Renal cortex interstitium (tissue), 11 donors: ENCODE results near the gene MGMT. TPM values are rescaled to one million over a fixed set of nuclear protein-coding genes. Genes with fewer than 3 reads are reported as not detected.

Source experiments
- DNase-seq, 11 donors: peaks; one replicate each; pipeline ENCODE4 v3.0.0-alpha.2; 2013; ENCODE audit warnings: low read depth in 9 of 11, low spot score in 4 of 11; ENCODE audit errors: extremely low read depth in 1 of 11
- polyA plus RNA-seq, 3 donors: library from polyadenylated mRNA; unstranded; fragments of 120-200 nt; gene quantifications; one replicate each; pipeline ENCODE4 v1.2.1, GENCODE V29; 2013; ENCODE audit not compliant: insufficient read length in 3 of 3

The MGMT gene
- polyA plus RNA-seq, 3 donors = 17.5 to 22.7 (median 20.5) TPM

DNA sequence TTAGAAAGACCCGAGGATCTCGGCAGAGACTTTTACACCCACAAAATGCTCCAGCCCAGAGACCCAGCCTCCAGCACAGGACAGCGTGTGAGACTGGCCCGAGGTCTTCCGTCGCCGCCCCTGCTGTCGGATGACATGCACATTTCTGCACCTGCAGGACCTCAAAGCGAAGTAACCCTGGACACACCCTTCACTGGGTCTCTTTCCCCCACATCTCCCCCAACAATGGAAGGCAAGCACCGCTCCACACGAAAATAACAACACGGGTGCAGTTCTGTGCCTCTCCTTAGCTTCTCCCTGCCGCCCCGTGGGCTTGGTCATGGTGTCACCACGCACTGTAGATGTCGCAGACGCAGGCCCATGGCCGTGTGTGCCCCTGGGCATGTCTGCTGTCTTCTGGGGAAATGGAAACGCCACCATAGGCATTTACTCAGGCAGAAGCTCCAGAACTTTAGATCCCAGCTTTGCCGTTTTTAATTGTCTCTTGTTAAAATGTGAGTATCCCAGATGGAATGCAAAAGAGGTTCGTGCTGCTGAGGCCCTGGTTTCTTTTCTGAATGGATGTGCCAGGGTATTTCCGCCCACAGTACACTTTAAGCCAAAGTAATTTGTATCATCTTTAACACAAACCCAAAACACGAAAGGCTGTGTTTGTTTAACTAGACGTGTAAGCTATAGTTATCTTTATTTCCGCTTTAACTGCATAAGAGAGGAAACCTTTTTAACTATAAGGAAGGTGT is 237.9 kb downstream of the MGMT start:
- no peak for DNase-seq

- DNase-seq = no peak
These were observed 238.6 kb downstream of the MGMT start for GRCh38 chr10:129705676-129706075.

DNA sequence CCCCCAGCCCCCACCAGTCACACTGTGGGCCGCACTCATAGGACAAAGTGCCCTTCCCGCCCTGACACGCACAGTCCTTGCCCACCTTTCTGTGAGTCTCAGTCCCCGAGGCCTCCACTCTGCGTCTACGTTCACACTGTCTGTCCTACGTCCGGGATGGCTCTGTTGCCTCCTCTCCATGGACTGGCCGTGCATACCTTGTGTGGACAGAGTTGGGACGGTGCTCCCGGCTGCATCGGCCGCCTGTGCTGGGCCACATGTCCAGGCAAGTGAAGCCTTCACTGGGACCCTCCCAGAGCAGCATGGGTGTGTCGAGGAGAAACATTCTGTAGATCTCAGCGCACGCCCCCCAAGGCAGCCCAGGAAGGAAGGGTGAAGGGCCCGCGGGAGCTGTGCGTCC is 239.0 kb downstream of the MGMT start:
- no peak for DNase-seq

GRCh38 chr10:129706523-129706922 is 239.5 kb downstream of the MGMT start:
- DNase-seq = no peak

- DNase-seq = peak in 1 of 11 donors; percentile 12
These were observed 240.7 kb downstream of the MGMT start for GRCh38 chr10:129707406-129708388.

DNA sequence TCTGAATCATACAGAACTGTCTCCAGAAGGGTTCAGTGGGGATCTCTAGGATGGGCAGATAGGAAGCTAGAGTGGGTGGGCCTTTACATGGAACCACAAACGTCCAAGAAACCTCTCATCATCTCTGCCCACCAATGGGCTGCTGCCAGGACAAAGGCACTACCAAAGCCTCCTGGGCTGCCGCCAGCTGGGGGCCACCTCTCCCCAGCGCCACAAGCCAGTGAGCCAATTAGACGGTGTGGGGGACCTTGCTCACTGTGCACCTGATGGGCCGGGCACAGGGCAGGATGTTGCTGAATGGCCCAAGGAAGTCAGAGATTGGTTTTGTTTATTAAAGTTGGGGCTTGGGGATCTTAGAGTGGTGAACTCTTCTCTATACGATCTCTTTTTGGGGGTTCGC is 242.1 kb downstream of the MGMT start:
- DNase-seq = no peak

DNA sequence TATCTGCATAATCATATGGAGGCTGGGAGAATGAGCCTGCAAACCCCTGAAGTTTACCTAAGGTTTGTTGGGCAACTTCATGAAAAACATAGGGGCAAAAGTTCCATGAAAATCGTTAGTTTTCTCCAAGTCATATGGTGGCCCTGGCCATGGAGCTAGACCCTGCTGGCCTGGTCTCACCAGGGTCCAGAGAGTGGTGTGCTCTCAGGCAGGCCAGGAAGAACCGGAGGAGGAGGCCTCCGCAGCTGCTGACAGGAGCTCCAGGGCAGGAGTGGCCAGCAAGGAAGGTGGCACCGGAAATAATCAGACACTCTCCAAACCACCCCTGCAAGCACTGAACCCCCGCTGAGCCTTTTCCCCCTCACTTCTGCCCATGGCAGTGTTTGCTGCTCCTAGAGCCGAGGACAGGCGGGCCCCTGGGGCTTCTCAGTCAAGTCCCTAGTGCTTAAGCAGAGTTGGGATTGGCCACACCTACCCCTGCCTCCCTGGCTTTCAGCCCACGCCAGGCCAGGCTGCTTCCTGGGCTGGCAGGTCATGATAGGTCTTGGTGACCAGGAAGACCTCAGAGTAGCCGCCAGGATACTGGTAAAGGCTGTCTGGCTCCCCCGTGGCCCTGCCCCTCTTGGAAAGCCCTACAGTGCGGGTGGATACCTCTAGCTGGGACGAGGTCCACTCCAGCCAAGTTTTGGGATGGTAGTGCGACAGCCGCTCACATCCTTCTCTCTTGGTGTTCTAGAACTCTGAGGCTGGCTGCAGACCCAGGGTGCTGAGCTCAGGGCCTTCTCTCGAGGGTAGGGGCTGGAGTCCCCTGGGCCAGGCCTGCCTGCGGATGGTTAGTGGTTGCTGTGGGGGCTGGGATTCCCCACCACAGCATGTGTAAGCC is 242.8 kb downstream of the MGMT start:
- no peak for DNase-seq

- DNase-seq = no peak
These were observed 243.4 kb downstream of the MGMT start for GRCh38 chr10:129710510-129710847.

DNA sequence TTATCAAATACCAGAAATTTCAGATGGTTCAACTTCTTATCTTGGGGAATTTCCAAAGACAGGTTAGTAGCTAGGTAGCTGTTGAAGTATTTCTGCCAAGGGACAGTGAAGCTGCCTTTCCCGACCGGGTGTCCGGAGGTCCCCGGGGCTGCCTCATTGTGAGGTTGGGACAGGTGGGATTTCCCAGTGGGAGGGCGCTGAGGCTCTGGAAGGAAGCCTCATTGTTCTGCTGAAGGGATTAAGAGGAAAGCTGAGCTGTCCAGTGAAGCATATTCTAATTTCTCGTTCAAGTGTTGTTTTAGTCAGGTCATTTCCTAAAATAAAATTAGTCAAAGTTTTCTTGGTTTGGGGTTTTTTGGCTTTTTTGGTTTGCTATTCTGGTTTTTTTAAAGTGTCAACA is 244.2 kb downstream of the MGMT start:
- no peak for DNase-seq

- DNase-seq = no peak
These were observed 245.0 kb downstream of the MGMT start for GRCh38 chr10:129712000-129712399.

DNA sequence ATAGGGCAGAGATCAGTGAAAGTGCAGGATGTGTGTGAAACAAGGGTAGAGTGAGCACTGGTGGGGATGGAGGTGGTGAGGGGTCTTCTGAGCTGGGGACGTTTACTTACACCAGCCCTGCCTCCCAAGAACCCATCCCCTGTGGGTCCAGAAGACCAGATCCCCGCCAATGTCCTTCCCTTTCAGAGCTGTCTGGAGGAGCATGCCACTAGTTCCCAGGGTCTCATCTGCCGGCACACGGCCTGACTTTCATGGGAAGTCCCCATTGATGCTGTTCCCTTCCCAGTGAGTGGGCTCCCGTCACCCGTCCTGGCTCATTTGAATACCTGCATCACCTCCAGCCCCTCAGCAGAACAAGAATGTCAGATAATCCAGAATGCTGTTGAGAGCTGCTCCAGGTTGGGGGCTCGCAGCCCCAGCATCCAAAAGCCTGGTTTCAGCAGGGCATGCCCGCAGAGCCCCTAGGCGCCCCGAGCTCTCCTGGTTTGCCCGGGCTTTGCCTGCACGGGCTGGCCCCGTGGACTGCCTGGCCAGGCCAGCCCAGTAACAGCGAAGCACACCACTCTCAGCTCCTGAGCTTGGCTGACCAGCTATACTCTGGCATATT is 246.7 kb downstream of the MGMT start:
- no peak for DNase-seq

- no peak for DNase-seq
These were observed 248.8 kb downstream of the MGMT start for GRCh38 chr10:129715805-129716204.

DNA sequence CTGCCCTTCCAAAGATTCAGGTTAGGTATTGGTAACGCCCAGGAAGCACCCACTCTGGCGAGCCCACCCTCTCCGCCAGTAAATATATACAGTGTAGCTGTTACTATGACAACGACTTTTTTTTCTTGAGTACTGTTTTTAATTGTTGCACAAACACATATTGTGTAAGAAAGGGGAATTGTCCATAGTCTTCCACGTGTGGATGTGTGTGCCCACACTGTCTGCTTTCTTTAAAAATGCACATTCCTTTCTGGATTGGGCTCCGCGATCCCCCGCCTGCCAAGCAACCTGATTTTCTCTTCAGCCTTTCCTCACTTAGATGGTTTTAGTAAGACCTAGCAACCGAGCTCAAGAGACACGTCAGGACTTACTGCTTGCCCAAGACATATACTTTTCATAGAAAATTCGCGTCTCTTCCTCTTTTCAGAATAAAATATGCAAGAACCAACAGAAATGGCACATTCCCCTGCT is 249.2 kb downstream of the MGMT start:
- DNase-seq = no peak

DNA sequence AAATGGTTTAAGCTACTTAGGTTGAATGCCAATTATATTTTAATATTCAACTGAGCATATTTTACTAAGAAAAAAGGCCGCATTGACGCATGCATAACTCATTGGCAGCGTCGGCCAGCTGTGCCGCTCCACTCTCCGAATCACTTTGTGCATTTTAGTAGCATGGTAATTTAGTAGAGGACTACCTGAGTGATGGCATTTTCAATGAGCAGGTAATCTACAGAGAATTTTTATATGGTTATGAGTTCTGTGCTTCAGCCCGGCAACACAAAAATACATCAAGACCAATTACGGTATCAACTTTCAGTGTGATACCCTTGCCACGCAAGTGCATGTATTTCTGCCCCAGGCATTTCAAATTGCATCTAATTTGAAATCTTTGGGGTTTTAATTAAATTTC is 249.8 kb downstream of the MGMT start:
- DNase-seq = no peak

GRCh38 chr10:129717816-129718547 is 250.9 kb downstream of the MGMT start:
- DNase-seq = no peak

DNA sequence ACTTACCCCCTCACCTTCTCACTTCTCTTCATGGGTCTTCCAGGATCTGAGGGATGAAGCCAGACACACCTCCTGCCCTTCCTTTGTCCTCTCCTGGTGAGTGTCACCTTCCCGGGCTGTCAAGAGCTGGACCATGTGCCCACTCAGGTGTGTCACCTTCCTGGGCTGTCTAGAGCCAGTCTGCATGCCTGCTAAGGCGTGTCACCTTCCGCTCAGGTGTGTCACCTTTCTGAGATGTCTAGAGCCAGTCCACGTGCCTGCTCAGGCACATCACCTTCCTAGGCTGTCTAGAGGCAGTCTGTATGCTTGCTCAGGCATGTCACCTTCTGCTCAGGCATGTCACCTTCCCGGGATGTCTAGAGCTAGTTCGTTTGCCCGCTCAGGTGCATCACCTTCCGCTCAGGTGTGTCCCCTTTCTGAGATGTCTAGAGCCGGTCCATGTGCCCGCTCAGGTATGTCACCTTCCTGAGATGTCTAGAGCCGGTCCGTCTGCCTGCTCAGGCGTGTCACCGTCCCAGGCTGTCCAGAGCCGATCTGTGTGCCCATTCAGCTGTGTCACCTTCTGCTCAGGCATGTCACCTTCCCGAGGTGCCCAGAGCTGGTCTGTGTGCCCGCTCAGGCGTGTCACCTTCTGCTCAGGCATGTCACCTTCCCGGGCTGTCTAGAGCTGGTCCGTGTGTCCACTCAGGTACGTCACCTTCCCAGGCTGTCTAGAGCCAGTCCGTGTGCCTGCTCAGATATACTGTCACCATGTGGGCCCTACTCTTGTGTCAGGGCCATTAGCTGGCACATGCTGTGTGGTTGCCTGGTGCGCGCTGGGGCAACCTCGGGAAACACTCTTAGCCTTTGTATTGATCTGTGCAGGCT is 251.7 kb downstream of the MGMT start:
- no peak for DNase-seq

- no peak for DNase-seq
These were observed 252.3 kb downstream of the MGMT start for GRCh38 chr10:129719415-129719739.
